ENCODE data around the gene SORT1. TPM values are rescaled to one million over a fixed set of nuclear protein-coding genes. Genes with fewer than 3 reads are reported as not detected.

Gene SORT1
- polyA plus RNA-seq, 1 of the 3 experiments (the other 2 are of a cell fraction) = 8.5 TPM

- H3K79me2 ChIP-seq (ENCODE audit: insufficient read depth) = no peaks in the 10 kb centered on the region
- H3K9ac ChIP-seq = no peak overlapping the region
- ChIA-PET CTCF (interaction anchor here (0.8 kb wide), 1 partner anchor 31 kb away, joined by 3 read pairs; no protein-coding TSS in a partner anchor), POLR2A (no interaction called here)
- WGBS (ENCODE audit: low lambda C conversion rate) = 89% methylated on average over 1 of the region's 1 CpG
- no peak overlapping the region for H3K27ac ChIP-seq (ENCODE audit: low read depth in 2 of 2, low read length in 1 of 2)
- no peak for TF ChIP-seq FOXJ3 (CRISPR knock-in tag; IDR thresholded peaks at IDR 0.05)
- TF ChIP-seq RXRA (IDR thresholded peaks at IDR 0.05; ENCODE audit: borderline replicate concordance, low read depth) = no peak
- TF ChIP-seq EZH2phosphoT487 (IDR thresholded peaks at IDR 0.05; ENCODE audit: borderline replicate concordance, low read depth) = no peak
- TF ChIP-seq, protein P1, sequence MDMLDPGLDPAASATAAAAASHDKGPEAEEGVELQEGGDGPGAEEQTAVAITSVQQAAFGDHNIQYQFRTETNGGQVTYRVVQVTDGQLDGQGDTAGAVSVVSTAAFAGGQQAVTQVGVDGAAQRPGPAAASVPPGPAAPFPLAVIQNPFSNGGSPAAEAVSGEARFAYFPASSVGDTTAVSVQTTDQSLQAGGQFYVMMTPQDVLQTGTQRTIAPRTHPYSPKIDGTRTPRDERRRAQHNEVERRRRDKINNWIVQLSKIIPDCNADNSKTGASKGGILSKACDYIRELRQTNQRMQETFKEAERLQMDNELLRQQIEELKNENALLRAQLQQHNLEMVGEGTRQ (IDR thresholded peaks at IDR 0.05; ENCODE audit: borderline replicate concordance, low read depth, low read length) = no peak
- TF ChIP-seq, protein P2, sequence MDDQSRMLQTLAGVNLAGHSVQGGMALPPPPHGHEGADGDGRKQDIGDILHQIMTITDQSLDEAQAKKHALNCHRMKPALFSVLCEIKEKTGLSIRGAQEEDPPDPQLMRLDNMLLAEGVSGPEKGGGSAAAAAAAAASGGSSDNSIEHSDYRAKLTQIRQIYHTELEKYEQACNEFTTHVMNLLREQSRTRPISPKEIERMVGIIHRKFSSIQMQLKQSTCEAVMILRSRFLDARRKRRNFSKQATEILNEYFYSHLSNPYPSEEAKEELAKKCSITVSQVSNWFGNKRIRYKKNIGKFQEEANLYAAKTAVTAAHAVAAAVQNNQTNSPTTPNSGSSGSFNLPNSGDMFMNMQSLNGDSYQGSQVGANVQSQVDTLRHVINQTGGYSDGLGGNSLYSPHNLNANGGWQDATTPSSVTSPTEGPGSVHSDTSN (IDR thresholded peaks at IDR 0.05) = no peak
- TF ChIP-seq, protein P3, sequence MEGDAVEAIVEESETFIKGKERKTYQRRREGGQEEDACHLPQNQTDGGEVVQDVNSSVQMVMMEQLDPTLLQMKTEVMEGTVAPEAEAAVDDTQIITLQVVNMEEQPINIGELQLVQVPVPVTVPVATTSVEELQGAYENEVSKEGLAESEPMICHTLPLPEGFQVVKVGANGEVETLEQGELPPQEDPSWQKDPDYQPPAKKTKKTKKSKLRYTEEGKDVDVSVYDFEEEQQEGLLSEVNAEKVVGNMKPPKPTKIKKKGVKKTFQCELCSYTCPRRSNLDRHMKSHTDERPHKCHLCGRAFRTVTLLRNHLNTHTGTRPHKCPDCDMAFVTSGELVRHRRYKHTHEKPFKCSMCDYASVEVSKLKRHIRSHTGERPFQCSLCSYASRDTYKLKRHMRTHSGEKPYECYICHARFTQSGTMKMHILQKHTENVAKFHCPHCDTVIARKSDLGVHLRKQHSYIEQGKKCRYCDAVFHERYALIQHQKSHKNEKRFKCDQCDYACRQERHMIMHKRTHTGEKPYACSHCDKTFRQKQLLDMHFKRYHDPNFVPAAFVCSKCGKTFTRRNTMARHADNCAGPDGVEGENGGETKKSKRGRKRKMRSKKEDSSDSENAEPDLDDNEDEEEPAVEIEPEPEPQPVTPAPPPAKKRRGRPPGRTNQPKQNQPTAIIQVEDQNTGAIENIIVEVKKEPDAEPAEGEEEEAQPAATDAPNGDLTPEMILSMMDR (IDR thresholded peaks at IDR 0.05) = no peak
- H3K36me3 ChIP-seq (replicated peaks in 1 of 2; ENCODE audit: control insufficient read depth in 1 of 2, insufficient read depth in 2 of 2, low read length in 1 of 2) = peaks cover 0 to 11% of the 10 kb centered on the region in 2 experiments
- no peaks in the 10 kb centered on the region for H3F3A ChIP-seq (replicated peaks; ENCODE audit: insufficient read depth)
- no peaks in the 10 kb centered on the region for H3K27me3 ChIP-seq (ENCODE audit: insufficient read depth)
- H3K9me2 ChIP-seq = no peaks in the 10 kb centered on the region
- no peak for DNase-seq
- peaks cover 3 to 7% of the 10 kb centered on the region in 2 experiments; a peak in 2 of 4 replicates for H3K4me1 ChIP-seq (ENCODE audit: control insufficient read depth in 1 of 2, insufficient read depth in 2 of 2, low read depth in 1 of 2, low read length in 1 of 2)
- H3K9me3 ChIP-seq = no peaks in the 10 kb centered on the region
- H2AFZ ChIP-seq (ENCODE audit: low read depth) = no peak overlapping the region
- H3K4me3 ChIP-seq (ENCODE audit: low read depth in 2 of 2, low read length in 1 of 2) = no peak overlapping the region
- H4K20me1 ChIP-seq (ENCODE audit: insufficient read depth) = no peaks in the 10 kb centered on the region
- no peak overlapping the region for H3K4me2 ChIP-seq
Measured at GRCh38 chr1:109357616-109358015, 40.1 kb downstream of the SORT1 start.

DNA sequence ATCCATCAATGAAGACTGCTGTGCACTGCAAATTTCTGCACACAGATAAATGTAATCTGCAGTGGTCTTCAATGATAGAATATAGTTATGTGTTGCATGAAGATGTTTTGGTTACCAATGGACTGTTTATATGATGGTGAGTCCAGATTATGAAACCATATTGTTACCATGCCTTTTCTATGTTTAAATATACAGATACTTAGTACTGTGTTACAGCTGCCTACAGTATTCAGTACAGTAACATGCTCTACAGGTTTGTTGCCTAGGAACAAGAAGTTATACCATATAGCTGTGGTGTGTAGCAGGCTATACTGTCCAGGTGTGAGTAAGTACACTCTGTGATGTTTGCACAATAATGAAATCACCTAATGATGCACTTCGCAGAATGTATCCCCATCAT lies 40.8 kb downstream of the SORT1 start:
- ChIA-PET POLR2A (no interaction called here), CTCF (no interaction called here)

More for the DNA sequence above, 40.8 kb downstream of the SORT1 start:
- Histone ChIP-seq H3K4me3 (ENCODE audit: low read depth in 2 of 2, low read length in 1 of 2) (no peak overlapping the region), H4K20me1 (ENCODE audit: insufficient read depth) (no peaks in the 10 kb centered on the region), H3F3A (replicated peaks; ENCODE audit: insufficient read depth) (no peaks in the 10 kb centered on the region), H3K27me3 (ENCODE audit: insufficient read depth) (no peaks in the 10 kb centered on the region), H3K79me2 (ENCODE audit: insufficient read depth) (no peaks in the 10 kb centered on the region), H3K9me3 (no peaks in the 10 kb centered on the region), H3K9ac (no peak overlapping the region), H2AFZ (ENCODE audit: low read depth) (no peak overlapping the region), H3K36me3 (replicated peaks in 1 of 2; ENCODE audit: control insufficient read depth in 1 of 2, insufficient read depth in 2 of 2, low read length in 1 of 2) (peaks cover 0 to 14% of the 10 kb centered on the region in 2 experiments), H3K9me2 (no peaks in the 10 kb centered on the region), H3K4me2 (no peak overlapping the region), H3K4me1 (ENCODE audit: control insufficient read depth in 1 of 2, insufficient read depth in 2 of 2, low read depth in 1 of 2, low read length in 1 of 2) (peaks cover 3% of the 10 kb centered on the region in 2 experiments; a peak in 2 of 4 replicates), H3K27ac (ENCODE audit: low read depth in 2 of 2, low read length in 1 of 2) (no peak overlapping the region)
- TF ChIP-seq, protein P4, sequence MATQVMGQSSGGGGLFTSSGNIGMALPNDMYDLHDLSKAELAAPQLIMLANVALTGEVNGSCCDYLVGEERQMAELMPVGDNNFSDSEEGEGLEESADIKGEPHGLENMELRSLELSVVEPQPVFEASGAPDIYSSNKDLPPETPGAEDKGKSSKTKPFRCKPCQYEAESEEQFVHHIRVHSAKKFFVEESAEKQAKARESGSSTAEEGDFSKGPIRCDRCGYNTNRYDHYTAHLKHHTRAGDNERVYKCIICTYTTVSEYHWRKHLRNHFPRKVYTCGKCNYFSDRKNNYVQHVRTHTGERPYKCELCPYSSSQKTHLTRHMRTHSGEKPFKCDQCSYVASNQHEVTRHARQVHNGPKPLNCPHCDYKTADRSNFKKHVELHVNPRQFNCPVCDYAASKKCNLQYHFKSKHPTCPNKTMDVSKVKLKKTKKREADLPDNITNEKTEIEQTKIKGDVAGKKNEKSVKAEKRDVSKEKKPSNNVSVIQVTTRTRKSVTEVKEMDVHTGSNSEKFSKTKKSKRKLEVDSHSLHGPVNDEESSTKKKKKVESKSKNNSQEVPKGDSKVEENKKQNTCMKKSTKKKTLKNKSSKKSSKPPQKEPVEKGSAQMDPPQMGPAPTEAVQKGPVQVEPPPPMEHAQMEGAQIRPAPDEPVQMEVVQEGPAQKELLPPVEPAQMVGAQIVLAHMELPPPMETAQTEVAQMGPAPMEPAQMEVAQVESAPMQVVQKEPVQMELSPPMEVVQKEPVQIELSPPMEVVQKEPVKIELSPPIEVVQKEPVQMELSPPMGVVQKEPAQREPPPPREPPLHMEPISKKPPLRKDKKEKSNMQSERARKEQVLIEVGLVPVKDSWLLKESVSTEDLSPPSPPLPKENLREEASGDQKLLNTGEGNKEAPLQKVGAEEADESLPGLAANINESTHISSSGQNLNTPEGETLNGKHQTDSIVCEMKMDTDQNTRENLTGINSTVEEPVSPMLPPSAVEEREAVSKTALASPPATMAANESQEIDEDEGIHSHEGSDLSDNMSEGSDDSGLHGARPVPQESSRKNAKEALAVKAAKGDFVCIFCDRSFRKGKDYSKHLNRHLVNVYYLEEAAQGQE (IDR thresholded peaks at IDR 0.05; ENCODE audit: low read depth, low read length) = no peak
- no peak for TF ChIP-seq RXRA (IDR thresholded peaks at IDR 0.05; ENCODE audit: borderline replicate concordance, low read depth)
- no peak for TF ChIP-seq SIN3A (IDR thresholded peaks at IDR 0.05; ENCODE audit: borderline replicate concordance, low read depth, low read length)
- TF ChIP-seq NRF1 (IDR thresholded peaks at IDR 0.05; ENCODE audit: low read depth, low read length) = no peak
- TF ChIP-seq, protein P1 (IDR thresholded peaks at IDR 0.05; ENCODE audit: borderline replicate concordance, low read depth, low read length) = no peak
- no peak for TF ChIP-seq YY1 (IDR thresholded peaks at IDR 0.05; ENCODE audit: low read depth)
- no peak for TF ChIP-seq FOSL2 (IDR thresholded peaks at IDR 0.05; ENCODE audit: borderline replicate concordance, low read depth)
- TF ChIP-seq RFX5 (IDR thresholded peaks at IDR 0.05; ENCODE audit: low read length) = no peak
- no peak for TF ChIP-seq TAF1 (IDR thresholded peaks at IDR 0.05; ENCODE audit: borderline replicate concordance, low read depth, low read length)
- TF ChIP-seq, protein P2 (IDR thresholded peaks at IDR 0.05) = no peak
- 100% methylated on average over 1 of the region's 1 CpG for WGBS (ENCODE audit: low lambda C conversion rate)
- no peak for DNase-seq
